Measurements from ENCODE around the gene GAS6. TPM values are rescaled to one million over a fixed set of nuclear protein-coding genes. Genes with fewer than 3 reads are reported as not detected.

GAS6 gene
- total RNA-seq, 1 experiment from 2014 or later = 12.0 TPM

DNA sequence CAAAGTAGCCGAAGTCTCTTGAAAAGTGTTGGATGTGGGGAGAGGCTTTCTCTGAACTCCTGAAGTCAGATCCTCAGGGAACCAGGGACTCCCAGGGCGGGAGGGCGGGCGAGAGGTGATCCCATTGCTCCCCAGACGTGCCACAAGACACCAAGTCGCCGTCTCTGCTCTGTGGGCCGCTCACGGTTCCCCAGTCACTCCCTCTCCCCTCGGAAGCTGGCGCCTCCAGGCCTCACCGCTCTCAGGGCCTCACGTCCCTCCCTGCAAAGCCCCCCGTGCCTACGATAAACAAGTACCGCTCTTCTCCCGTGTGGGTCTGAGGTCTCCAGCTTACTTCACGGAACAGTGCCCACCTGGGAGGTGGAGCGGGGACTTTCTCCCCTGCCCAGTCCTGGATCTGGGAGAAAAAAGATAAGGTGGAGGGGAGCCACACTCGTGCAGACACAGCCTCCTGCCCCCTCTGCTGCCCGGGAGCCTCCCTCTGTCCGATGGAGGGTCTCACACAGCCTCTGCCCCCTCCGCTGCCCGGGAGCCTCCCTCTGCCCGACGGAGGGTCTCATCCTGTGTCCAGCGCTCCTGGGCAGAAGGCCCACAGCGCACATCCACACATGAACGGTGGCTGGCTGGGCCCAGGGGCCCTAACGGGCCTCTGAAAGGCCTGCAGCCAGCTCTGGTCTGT, 50.7 kb downstream of the GAS6 start:
- DNase-seq (ENCODE audit: extremely low read depth, low read depth) = no peak

DNA sequence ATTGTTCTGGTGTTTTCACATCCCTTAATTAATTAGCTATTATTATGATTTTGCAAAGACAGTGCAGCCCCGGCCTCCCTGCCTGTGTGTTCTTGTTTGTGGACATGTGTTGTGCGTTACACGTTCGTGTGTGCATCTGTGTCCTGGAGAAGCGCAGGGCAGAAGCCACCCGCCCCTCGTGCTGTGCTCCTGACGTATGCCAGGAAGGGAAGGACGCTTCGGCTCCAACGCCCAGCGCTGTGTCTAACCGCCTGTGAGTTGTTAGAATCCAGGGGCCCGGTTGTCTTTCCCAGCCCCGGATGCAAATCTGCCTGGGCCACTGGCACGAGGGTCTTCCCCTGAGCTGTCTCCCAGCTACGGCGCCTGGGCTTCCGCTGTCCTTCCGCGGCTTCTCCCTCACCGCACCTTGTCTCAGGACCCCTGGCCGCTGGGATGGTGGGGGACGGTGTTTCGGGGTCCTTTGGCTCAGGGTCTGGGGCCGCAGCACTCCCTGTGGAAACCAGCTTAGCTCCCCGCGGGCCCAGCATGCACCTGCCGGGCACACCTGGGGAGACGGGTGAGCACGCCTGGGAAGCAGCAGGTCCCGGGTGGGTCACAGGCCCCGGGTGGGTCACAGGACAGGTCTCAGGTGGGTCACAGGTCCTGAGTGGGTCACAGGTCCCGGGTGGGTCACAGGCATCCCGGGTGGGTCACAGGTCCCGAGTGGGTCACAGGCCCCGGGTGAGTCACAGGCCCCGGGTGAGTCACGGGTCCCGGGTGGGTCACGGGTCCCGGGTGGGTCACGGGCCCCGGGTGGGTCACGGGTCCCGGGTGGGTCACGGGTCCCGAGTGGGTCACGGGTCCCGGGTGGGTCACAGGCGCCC, 51.5 kb downstream of the GAS6 start:
- no peak for DNase-seq (ENCODE audit: extremely low read depth, low read depth)

DNA sequence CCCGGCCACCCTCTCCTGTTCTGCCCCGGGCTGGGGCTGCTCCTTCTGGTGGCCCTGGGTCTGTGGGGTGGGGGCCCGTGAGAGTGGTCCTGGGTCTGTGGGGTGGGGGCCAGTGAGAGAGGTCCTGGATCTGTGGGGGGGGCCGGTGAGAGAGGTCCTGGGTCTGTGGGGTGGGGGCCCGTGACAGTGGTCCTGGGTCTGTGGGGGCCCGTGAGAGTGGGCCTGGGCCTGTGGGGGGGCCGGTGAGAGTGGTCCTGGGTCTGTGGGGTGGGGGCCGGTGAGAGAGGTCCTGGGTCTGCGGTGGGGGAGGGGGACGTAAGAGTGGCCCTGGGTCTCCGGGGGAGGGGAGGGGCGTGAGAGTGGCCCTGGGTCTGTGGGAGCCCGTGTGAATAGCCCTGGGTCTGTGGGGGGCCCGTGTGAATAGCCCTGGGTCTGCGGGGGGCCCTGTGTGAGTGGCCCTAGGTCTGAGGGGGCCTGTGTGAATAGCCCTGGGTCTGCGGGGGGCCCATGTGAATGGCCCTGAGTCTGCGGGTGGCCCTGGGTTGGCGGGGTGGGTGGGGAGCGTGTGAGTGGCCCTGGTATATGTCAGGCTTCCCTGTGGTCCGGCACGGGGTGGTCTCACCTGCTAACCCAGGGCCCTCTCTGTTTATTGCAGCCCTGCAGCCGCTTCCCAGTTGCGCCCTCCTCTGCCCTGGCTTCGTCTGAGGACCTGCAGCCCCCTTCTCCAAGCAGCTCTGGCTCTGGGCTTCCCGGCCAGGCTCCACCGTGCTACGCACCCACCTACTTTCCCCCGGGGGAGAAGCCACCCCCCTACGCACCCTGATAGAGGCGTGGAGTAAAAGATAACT, 52.6 kb downstream of the GAS6 start:
- DNase-seq (ENCODE audit: extremely low read depth, low read depth) = no peak

DNA sequence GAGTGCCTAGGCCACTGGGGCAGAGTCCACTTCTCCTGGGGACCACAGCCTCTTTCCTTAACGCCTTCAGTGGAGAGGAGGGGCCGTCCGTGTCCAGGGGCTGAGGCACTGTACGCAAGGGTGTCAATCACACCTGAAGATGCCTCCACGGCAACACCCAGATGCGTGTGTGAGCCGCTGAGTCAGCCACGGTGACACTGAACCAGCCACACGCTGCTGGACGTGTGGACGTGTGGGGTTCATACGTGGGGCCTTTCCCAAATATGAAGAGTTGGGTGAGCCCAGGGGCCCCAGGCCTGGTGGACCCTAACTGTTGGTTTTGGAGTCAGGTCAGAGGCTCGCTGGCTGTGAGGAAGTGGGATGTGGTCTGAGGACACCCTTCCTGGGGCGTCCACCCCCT, 53.2 kb downstream of the GAS6 start:
- no peak for DNase-seq (ENCODE audit: extremely low read depth, low read depth)

DNA sequence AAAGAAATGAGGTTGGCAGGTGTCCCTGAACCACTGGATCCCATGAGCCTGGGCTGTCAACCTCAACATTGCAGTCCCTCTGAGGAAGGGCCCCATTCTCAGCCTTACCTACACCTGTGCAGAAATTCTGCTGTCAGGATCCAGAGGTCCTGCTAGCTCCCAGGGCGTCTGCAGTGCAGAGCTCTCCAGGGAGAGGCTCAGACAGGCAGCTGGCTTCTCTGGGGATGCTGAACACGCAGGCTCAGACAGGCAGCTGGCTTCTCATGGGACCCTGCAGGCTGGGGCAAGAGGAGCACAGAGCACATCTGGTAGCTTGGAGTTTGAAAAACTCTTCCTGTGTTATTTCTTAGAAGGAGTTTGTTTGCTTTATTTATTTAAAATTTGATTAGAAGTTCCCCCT, 53.9 kb downstream of the GAS6 start:
- no peak for DNase-seq (ENCODE audit: extremely low read depth, low read depth)

DNA sequence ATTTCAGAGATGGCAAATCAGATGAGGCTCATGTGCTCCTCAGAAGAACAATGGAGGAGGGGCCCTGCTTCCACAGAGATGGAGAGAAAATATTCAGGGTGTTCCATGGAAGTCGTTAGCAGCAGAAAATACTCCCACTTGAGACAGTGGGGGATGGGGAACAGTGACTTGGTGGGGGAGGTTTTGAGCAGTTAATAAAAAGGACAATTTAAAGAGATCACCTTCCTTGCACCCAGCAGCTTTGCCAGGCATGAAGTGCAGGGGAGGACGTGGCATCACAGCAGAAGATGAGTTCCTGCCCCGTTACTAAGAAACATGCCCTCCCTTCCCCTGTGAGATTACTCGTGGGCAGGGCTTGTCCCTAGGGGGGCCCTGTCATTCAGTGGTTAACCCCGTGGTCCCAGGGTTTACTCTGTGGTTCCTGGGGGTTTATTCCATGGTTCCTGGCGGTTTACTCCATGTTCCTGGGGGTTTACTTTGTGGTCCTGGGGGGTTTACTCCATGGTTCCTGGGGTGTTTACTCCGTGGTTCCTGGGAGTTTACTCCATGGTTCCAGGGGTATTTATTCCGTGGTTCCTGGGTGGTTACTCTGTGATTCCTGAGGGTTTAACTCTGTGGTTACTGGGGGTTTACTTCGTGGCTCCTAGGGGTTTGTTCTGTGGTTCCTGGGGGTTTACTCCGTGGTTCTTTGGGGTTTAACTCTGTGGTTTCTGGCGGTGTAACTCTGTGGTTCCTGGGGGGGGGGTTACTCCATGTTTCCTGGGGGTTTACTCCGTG, 55.6 kb downstream of the GAS6 start:
- DNase-seq (ENCODE audit: extremely low read depth, low read depth) = no peak

DNA sequence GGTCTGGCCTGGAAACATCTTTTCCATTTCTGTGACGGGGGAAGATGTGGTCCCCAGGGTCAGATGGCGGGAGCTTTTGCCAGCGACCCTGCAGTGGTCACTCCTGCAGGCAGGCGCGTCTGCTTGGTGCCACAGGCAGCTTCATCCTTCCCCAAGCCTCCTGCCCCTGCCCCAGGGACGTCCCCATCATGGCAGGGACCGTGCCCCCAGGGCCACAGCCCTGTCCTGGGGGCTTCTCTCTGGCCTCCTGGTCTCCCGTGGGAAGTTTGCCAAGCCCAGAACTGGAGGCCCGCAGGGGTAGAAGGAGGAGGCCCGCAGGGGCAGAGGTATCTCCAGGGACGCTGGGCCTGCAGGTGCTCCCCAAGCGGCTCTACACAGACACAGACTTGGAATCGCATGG, 57.4 kb downstream of the GAS6 start:
- DNase-seq (ENCODE audit: extremely low read depth, low read depth) = no peak

DNA sequence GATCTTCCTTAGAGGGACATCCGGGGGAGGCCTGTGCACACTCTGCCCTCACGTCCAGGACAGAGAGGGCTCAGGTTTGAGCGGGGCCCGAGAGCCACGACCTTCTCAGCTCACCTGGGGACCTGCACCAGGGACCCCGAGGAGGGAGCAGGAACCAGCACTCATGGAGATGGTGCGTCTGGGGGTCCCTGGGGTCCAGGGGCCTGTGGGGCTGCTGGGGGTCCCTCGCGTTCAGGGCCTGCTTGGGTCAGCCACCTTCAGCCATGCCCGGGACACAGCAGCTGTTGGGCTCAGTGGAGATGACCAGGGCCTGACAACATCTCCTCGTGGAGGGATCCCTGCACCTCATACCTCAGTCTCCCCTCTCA, 57.8 kb downstream of the GAS6 start:
- DNase-seq (ENCODE audit: extremely low read depth, low read depth) = no peak

DNA sequence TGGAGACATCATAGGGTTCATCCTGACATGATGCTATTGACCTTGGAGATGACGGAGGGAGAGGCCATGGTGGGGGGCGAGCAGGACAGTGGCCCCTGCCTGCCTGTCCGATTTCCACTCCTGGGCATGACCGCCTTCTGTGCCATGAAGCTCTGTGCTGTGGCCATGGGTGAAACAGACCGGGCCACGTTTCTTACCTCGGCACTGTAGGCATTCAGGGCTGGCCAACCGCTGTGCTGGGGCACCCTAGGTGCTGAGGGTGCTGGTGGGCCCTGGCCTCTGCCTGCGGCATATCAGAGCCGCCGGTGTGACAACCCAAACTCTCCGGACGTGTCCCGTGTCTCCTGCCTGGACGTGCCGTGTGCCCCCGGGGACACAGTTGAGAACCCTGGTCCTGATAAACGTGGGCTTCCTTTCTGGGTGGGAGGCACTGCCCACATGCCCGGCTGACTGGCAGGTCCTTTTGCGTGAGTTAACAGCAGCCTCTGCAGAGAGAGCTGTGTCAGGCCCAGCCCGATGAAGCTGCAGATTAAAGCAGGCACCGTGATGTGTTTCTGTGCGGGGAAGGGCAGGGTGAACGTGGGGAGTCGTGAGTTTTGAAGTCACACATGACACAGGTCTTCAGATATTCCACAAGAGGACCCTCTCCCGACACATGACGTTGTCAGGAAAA, 58.3 kb downstream of the GAS6 start:
- no peak for DNase-seq (ENCODE audit: extremely low read depth, low read depth)

DNA sequence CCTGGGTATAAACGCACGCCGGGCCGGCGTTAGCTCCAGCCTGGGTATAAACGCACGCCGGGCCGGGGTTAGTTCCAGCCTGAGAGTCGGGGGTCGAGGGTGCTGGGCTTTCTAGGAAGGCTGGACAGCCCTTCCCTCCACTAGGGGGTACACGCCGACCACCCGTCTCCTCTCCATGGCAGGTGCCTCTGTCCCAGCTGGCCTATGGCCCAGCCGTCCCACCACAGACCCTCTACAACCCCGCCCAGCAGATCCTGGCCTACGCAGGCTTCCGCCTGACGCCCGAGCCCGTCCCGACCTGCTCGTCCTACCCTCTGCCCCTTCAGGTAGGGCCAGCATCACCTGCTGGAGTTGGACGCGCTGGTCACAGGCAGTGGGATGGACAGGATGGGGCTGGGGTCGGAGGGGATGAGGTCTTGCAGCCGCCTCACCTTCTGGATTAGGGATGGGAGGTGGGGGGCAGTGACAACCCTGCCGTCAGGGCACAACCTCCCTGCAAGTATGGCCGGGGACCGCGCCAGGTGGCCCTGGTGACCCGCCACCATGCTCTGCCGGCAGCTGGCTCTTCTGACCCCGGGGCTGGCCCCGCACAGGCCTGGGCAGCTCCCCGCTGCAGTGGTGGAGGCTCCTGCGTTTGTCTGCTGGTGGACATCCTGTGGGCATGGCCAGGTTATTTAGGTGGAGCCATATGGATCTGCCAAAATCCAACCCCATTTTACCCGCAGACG, 59.0 kb downstream of the GAS6 start:
- DNase-seq (ENCODE audit: extremely low read depth, low read depth) = no peak

DNA sequence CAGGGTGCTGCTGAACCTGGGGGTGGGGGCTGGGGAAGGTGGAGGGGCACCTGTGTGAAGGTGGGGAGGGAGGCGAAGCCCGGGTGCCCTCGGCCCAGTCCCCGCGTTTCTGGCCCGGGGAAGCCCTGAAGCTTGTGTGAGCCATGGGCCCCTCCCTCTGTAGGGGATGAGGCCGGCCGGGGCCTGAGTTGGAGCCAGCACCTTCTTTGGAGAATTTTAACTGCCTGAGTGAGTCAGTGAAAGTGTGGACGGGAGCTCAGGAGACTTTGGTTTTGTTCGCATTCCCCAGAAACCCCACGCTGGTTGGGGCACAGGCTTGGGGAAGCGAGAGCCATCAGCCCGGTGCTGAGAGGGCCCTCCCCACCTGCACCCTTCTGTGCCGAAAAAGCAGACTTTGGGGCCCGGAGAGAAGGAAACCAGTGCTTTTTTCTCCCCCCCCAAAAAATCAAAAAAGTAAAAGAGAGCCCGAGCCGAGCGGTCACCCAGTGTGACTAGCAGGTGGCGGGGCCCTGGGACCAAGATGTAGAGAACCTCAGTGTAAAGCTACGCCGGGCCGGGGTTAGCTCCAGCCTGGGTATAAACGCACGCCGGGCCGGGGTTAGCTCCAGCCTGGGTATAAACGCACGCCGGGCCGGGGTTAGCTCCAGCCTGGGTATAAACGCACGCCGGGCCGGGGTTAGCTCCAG, 59.7 kb downstream of the GAS6 start:
- DNase-seq (ENCODE audit: extremely low read depth, low read depth) = no peak

DNA sequence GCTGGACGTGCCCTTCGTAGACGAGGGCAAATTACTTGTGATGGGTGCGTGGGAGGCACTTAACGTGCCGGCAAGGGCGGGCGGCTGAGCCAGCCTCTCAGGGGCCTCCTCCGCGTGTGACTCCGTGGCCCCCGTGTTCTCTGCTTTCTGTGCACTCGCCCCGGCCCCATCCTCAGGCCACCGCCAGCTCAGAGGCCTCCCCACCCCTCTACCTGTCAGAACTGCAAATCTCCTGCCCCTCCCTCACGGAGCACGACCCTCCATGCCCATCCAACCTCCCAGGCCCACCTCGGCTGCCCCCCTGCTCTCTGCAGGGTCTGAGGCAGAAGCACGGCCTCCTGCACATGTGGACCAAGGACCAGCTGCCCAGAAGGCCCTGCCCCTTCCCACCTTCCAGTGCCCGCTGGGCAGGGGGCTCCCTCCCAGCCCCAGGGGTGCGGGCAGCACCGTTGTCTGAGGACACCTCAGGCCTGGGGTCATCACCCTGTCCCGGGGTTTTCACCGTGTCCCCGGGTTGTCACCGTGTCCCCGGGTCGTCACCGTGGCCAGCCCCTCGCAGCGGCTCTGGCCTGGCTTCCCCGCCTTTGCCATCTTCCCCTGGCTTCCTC, 60.4 kb downstream of the GAS6 start:
- DNase-seq (ENCODE audit: extremely low read depth, low read depth) = no peak

DNA sequence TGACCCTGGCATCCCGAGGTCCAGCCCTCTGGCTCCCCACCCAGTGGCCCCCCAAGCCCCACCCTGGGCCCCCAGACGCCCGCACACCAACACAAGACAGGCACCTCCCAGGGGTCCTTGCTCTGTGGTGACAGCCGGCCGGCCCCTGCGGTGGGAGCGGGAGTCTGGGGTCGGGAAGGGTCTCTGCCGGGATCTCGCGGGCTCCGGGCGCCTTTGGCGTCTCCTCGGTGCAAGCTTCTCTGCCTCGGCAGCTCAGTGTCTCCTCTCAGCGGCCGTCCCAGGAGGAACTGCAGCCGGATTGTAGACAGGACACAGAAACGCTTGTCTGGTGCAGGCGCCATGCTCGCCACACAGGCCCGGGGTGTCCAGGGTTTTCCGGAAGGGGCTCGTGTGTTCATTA, 61.1 kb downstream of the GAS6 start:
- DNase-seq (ENCODE audit: extremely low read depth, low read depth) = no peak

DNA sequence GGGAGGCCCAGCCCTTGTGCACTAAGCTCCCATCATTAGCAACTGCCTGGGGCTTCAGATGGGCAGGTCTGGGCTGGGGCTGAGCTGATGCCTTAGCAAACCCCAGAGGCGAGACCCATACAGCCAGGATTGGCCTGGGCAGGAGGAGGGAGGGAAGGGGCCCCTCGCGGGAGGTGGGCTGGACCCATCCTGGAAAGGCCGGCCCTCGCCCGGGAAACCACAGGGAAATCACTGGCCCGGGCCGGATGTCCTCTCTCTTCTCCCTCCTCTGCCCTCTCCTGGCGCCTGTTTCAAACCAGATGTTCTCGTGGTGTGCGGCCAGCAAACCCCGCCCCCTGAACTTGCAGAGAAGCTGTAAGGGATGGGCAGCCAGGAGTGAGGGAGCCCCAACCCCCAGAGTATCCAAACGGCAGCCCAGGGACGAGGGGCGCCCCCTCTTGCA, 61.8 kb downstream of the GAS6 start:
- no peak for DNase-seq (ENCODE audit: extremely low read depth, low read depth)

DNA sequence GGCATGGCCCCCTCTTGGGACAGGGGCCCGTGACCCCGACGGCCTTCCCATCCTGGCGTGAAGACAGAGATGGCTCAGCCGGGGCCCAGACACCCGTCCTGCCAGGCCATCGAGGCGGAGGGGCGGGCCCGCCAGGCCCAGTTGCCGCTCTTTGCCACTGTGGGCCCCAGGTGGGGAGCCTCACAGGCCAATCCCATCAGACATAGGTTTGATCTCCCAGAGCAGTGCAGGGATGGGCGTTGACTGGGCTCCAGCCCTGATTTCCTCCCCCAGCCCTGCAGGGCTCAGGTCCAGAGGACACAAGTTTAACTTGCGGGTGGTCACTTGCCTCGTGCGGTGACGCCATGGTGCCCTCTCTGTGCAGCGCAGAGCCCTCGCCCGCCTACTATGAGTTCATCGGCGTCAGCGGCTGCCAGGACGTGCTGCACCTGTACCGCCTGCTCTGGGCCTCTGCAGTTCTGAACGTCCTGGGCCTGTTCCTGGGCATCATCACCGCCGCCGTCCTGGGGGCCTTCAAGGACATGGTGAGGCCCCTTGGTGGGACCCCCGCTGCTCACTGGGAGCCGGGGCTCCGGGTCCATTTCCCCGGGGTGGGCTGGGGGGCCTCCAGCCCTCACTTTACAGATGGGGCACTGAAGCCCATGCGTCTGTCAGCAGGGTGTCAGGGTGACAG, 62.5 kb downstream of the GAS6 start:
- no peak for DNase-seq (ENCODE audit: extremely low read depth, low read depth)

DNA sequence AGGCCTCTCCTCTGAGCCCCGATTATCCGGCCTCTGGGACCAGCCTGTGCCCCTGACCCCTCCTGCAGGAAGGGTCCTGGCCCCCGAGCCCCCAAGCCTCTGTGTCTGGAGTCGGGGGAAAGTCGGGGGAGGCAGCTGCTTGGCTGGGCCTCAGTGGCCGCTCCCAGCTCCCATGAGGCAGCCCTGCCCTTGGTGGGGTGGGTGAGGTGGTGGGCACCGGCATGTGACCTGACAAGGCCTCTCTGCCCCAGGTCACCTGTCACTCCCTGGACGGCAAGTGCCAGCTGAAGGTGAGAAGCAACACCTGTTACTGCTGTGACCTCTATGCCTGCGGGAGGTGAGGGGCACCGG, 63.3 kb downstream of the GAS6 start:
- no peak for DNase-seq (ENCODE audit: extremely low read depth, low read depth)

DNA sequence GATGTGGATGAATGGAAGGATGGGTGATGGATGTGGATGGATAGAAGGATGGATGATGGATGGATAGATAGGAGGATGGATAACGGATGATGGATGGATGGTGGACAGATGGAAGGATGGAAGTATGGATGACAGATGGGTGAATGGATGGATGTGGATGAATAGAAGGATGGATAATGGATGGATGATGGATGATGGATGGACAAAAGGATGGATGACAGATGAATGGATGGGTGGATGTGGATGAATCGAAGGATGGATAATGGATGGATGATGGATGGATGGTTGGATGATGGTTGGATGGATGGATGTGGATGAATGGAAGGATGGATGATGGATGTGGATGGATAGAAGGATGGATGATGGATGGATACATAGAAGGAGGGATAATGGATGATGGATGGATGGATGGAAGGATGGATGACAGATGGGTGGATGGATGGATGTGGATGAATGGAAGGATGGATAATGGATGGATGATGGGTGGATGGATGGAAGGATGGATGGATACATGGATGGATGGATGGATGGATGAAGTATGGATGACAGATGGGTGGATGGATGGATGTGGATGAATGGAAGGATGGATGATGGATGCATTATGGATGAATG, 65.6 kb downstream of the GAS6 start:
- no peak for DNase-seq (ENCODE audit: extremely low read depth, low read depth)
